Measurements from ENCODE around the gene CDC42EP2.

Gene CDC42EP2

GRCh38 chr11:65307298-65308229 is 7.1 kb upstream of the CDC42EP2 start:
- Mint-ChIP-seq H3K4me1 (no peaks in the 10 kb centered on the region), H3K4me3 (no peak overlapping the region), H3K27ac (peak overlapping the region; percentile 3), H3K9me3 (no peaks in the 10 kb centered on the region), H3K36me3 (peaks cover 15% of the 10 kb centered on the region)
- no peak for DNase-seq (ENCODE audit: low spot score in 2 of 2)
- ATAC-seq, result no peak

- peak; percentile 19 for ATAC-seq
- no peak overlapping the region for H3K4me3 Mint-ChIP-seq
- no peak for DNase-seq (ENCODE audit: low spot score in 2 of 2)
- peaks cover 15% of the 10 kb centered on the region for H3K36me3 Mint-ChIP-seq
- peak overlapping the region; percentile 45 for H3K27ac Mint-ChIP-seq
- H3K4me1 Mint-ChIP-seq, result no peaks in the 10 kb centered on the region
- H3K9me3 Mint-ChIP-seq, result no peaks in the 10 kb centered on the region
Observed at GRCh38 chr11:65308281-65308891, 6.3 kb upstream of the CDC42EP2 start.

- Mint-ChIP-seq H3K36me3 (peaks cover 15% of the 10 kb centered on the region), H3K9me3 (no peaks in the 10 kb centered on the region)
- no peak for DNase-seq (ENCODE audit: low spot score in 2 of 2)
Observed at GRCh38 chr11:65309006-65309405, 5.7 kb upstream of the CDC42EP2 start.

GRCh38 chr11:65310215-65310614 is 4.5 kb upstream of the CDC42EP2 start:
- Mint-ChIP-seq H3K27ac (no peak overlapping the region), H3K9me3 (no peaks in the 10 kb centered on the region), H3K36me3 (peaks cover 10% of the 10 kb centered on the region), H3K4me1 (no peaks in the 10 kb centered on the region), H3K4me3 (no peak overlapping the region)
- DNase-seq (ENCODE audit: low spot score in 2 of 2) (no peak), ATAC-seq (no peak)

More at GRCh38 chr11:65309006-65309405, 5.7 kb upstream of the CDC42EP2 start:
- Mint-ChIP-seq H3K4me1 (no peaks in the 10 kb centered on the region), H3K27ac (peak overlapping the region; percentile 45), H3K4me3 (no peak overlapping the region)
- ATAC-seq, result no peak

- no peak for DNase-seq (ENCODE audit: low spot score in 2 of 2)
- H3K4me1 Mint-ChIP-seq, result peaks cover 1% of the 10 kb centered on the region
Observed at GRCh38 chr11:65310736-65311135, 3.9 kb upstream of the CDC42EP2 start.

GRCh38 chr11:65311170-65311678 is 3.4 kb upstream of the CDC42EP2 start:
- peaks cover 6% of the 10 kb centered on the region for H3K4me1 Mint-ChIP-seq
- no peak overlapping the region for H3K27ac Mint-ChIP-seq
- H3K36me3 Mint-ChIP-seq, result peaks cover 9% of the 10 kb centered on the region
- H3K4me3 Mint-ChIP-seq, result no peak overlapping the region
- no peaks in the 10 kb centered on the region for H3K9me3 Mint-ChIP-seq
- no peak for DNase-seq (ENCODE audit: low spot score in 2 of 2)
- no peak for ATAC-seq

More at GRCh38 chr11:65310736-65311135, 3.9 kb upstream of the CDC42EP2 start:
- no peak for ATAC-seq
- Mint-ChIP-seq H3K4me3 (no peak overlapping the region), H3K27ac (no peak overlapping the region), H3K9me3 (no peaks in the 10 kb centered on the region), H3K36me3 (peaks cover 9% of the 10 kb centered on the region)

GRCh38 chr11:65315204-65315865 is 669 bp downstream of the CDC42EP2 start:
- DNase-seq (ENCODE audit: low spot score in 2 of 2), result peak; percentile 87 to 92
- ATAC-seq, result peak; percentile 76
- Mint-ChIP-seq H3K4me1 (peaks cover 12% of the 10 kb centered on the region), H3K36me3 (no peaks in the 10 kb centered on the region), H3K4me3 (peak overlapping the region; percentile 62), H3K27ac (no peak overlapping the region), H3K9me3 (no peaks in the 10 kb centered on the region)

- Mint-ChIP-seq H3K36me3 (no peaks in the 10 kb centered on the region), H3K4me1 (peaks cover 12% of the 10 kb centered on the region), H3K4me3 (peak overlapping the region; percentile 62), H3K9me3 (no peaks in the 10 kb centered on the region), H3K27ac (no peak overlapping the region)
- ATAC-seq (no peak), DNase-seq (ENCODE audit: low spot score in 2 of 2) (no peak)
Observed at GRCh38 chr11:65315866-65316226, 1.2 kb downstream of the CDC42EP2 start.

GRCh38 chr11:65316227-65317024 is 1.8 kb downstream of the CDC42EP2 start:
- H3K27ac Mint-ChIP-seq, result no peak overlapping the region
- no peak for DNase-seq (ENCODE audit: low spot score in 2 of 2)

GRCh38 chr11:65317025-65317786 is 2.5 kb downstream of the CDC42EP2 start:
- Mint-ChIP-seq H3K27ac (no peak overlapping the region), H3K4me1 (peaks cover 12% of the 10 kb centered on the region), H3K9me3 (no peaks in the 10 kb centered on the region), H3K4me3 (no peak overlapping the region), H3K36me3 (no peaks in the 10 kb centered on the region)
- DNase-seq (ENCODE audit: low spot score in 2 of 2), result no peak
- ATAC-seq, result no peak

More at GRCh38 chr11:65316227-65317024, 1.8 kb downstream of the CDC42EP2 start:
- Mint-ChIP-seq H3K4me1 (peaks cover 12% of the 10 kb centered on the region), H3K4me3 (peak overlapping the region; percentile 62), H3K9me3 (no peaks in the 10 kb centered on the region), H3K36me3 (no peaks in the 10 kb centered on the region)
- ATAC-seq, result no peak

- ATAC-seq, result no peak
- Mint-ChIP-seq H3K4me3 (no peak overlapping the region), H3K27ac (no peak overlapping the region), H3K4me1 (peaks cover 12% of the 10 kb centered on the region), H3K36me3 (no peaks in the 10 kb centered on the region), H3K9me3 (no peaks in the 10 kb centered on the region)
- DNase-seq (ENCODE audit: low spot score in 2 of 2), result no peak
Observed at GRCh38 chr11:65320386-65321075, 5.9 kb downstream of the CDC42EP2 start.

- peaks cover 7% of the 10 kb centered on the region for H3K4me1 Mint-ChIP-seq
- DNase-seq (ENCODE audit: low spot score in 2 of 2) (no peak), ATAC-seq (no peak)
- no peak overlapping the region for H3K4me3 Mint-ChIP-seq
- H3K36me3 Mint-ChIP-seq, result no peaks in the 10 kb centered on the region
- no peak overlapping the region for H3K27ac Mint-ChIP-seq
- H3K9me3 Mint-ChIP-seq, result no peaks in the 10 kb centered on the region
Observed at GRCh38 chr11:65321076-65321475, 6.4 kb downstream of the CDC42EP2 start.

GRCh38 chr11:65321828-65322485 is 7.3 kb downstream of the CDC42EP2 start:
- H3K27ac Mint-ChIP-seq, result peak overlapping the region; percentile 58
- H3K4me1 Mint-ChIP-seq, result no peaks in the 10 kb centered on the region
- DNase-seq (ENCODE audit: low spot score in 2 of 2), result no peak

More at GRCh38 chr11:65321828-65322485, 7.3 kb downstream of the CDC42EP2 start:
- H3K9me3 Mint-ChIP-seq, result no peaks in the 10 kb centered on the region
- no peak overlapping the region for H3K4me3 Mint-ChIP-seq
- no peaks in the 10 kb centered on the region for H3K36me3 Mint-ChIP-seq
- ATAC-seq, result no peak
